Cardiac septum (tissue), 1 donor: Measurements from ENCODE around the gene ASPM. TPM values are rescaled to one million over a fixed set of nuclear protein-coding genes. Genes with fewer than 3 reads are reported as not detected.
"Not testable (repeated sequence)": the region's sequence is repeated elsewhere in the genome, so short reads cannot be mapped to it uniquely, and the experiment has no call there.

Source experiments
- DNase-seq: peaks from one replicate; pipeline ENCODE4 v3.0.0-alpha.2; 2020; ENCODE audit warnings: low spot score
- intact Hi-C: fragments of 100-400 bp; cut with DNase I; formaldehyde crosslinking; loops from one replicate; pipeline ENCODE4 v1.14.0; 2022
- total RNA-seq: library from RNA; stranded (reverse); fragmentation: NEBNext Ultra II Directional; extraction: Animal tissue kit (Norgen Biotek cat#: 25700); gene quantifications from one replicate; pipeline ENCODE4 v1.2.1, GENCODE V29; 2021
- donor health status: DM: no; HTN: no; CAD: no.

The ASPM gene
- total RNA-seq, 1 donor from 2014 or later, result 0.57 TPM

DNA sequence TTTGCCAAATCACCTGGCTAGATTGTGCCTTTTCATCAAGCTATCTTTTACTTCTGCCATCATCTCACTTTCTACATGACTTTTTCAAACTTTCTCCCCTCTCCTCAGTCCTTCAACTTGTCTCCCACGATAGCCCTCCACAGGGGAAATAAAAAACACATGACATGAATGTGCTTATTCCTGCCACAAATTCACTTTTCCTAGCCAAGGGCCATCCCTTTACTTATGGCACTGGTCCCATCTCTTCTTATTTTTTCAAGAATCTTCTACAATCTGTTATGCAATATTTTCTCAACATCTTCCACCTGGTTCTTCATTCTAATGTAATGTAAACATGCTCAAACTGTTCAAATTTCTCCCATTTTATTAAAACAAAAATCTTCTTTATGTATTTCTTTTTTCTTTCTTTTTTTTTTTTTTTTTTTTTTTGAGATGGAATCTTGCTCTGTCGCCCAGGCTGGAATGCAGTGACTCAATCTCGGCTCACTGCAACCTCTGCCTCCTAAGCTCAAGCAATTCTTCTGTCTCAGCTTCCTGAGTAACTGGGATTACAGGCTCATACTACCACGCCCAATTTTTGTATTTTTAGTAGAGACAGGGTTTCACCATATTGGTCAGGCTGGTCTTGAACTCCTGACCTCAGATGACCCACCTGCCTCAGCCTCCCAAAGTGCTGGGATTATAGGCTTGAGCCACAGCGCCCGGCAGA lies 111.7 kb downstream of the ASPM start:
- intact Hi-C loops, DNase-seq: not testable (repeated sequence)

Other genes with a start within 250 kb of the ASPM start
- not detected for gene CFHR2, start 202.9 kb downstream of the ASPM start, total RNA-seq
- gene CFHR5, start 169.1 kb downstream of the ASPM start, total RNA-seq, result not detected
- not detected for gene F13B, start 79.4 kb downstream of the ASPM start, total RNA-seq
- 10.3 TPM for gene ZBTB41, start 54.6 kb upstream of the ASPM start, total RNA-seq
- 0.24 TPM for gene CRB1, start 121.6 kb upstream of the ASPM start, total RNA-seq